ENCODE measurements around the gene TMEM81. TPM values are rescaled to one million over a fixed set of nuclear protein-coding genes. Genes with fewer than 3 reads are reported as not detected.

The TMEM81 gene
- total and polyA plus RNA-seq, 4 donors, result 1.5 to 2.6 (median 2.0) TPM

- 95 to 98% methylated on average over 12 of the region's 12 CpGs for WGBS, 2 donors
- no peaks in the 10 kb centered on the region for H3K27me3 ChIP-seq (ENCODE audit: control insufficient read depth in 3 of 3, insufficient read depth in 3 of 3, low read length in 2 of 3)
- TF ChIP-seq CTCF (IDR thresholded peaks at IDR 0.05; ENCODE audit: control extremely low read depth, extremely low read depth), result no peak
- H3K4me3 ChIP-seq, result no peak overlapping the region
- H3K9me3 ChIP-seq (ENCODE audit: control insufficient read depth in 4 of 4, insufficient read depth in 3 of 4, low read length in 3 of 4), result no peaks in the 10 kb centered on the region
- DNase-seq (no peak), ATAC-seq (ENCODE audit: insufficient read depth, low FRiP score) (no peak)
- H3K36me3 ChIP-seq (ENCODE audit: control insufficient read depth in 4 of 4, insufficient read depth in 4 of 4, low read length in 4 of 4), result no peaks in the 10 kb centered on the region
- peaks cover 0 to 4% (median 0%) of the 10 kb centered on the region in 5 donors for H3K4me1 ChIP-seq (ENCODE audit: control insufficient read depth in 5 of 5, insufficient read depth in 5 of 5, low read length in 5 of 5)
- H3K9ac ChIP-seq (ENCODE audit: insufficient read depth in 1 of 2, low read length in 2 of 2), result no peak overlapping the region
- no peak overlapping the region for H3K27ac ChIP-seq (ENCODE audit: low read depth in 1 of 2, low read length in 1 of 2)
Measured at GRCh38 chr1:205058853-205059252, 25.4 kb downstream of the TMEM81 start.

GRCh38 chr1:205057808-205058575, 26.3 kb downstream of the TMEM81 start:
- H3K9me3 ChIP-seq (ENCODE audit: control insufficient read depth in 4 of 4, insufficient read depth in 3 of 4, low read length in 3 of 4), result no peaks in the 10 kb centered on the region
- 89 to 92% methylated on average over 19 of the region's 19 CpGs for WGBS, 2 donors
- DNase-seq (no peak), ATAC-seq (ENCODE audit: insufficient read depth, low FRiP score) (no peak)
- no peak overlapping the region for H3K4me3 ChIP-seq
- H3K36me3 ChIP-seq (ENCODE audit: control insufficient read depth in 4 of 4, insufficient read depth in 4 of 4, low read length in 4 of 4), result no peaks in the 10 kb centered on the region
- no peak overlapping the region for H3K9ac ChIP-seq (ENCODE audit: insufficient read depth in 1 of 2, low read length in 2 of 2)
- H3K27me3 ChIP-seq (ENCODE audit: control insufficient read depth in 3 of 3, insufficient read depth in 3 of 3, low read length in 2 of 3), result peaks cover 0 to 4% (median 0%) of the 10 kb centered on the region in 3 donors
- peaks cover 0 to 4% (median 0%) of the 10 kb centered on the region in 5 donors for H3K4me1 ChIP-seq (ENCODE audit: control insufficient read depth in 5 of 5, insufficient read depth in 5 of 5, low read length in 5 of 5)
- no peak for TF ChIP-seq CTCF (IDR thresholded peaks at IDR 0.05; ENCODE audit: control extremely low read depth, extremely low read depth)
- no peak overlapping the region for H3K27ac ChIP-seq (ENCODE audit: low read depth in 1 of 2, low read length in 1 of 2)

GRCh38 chr1:205056956-205057568, 27.2 kb downstream of the TMEM81 start:
- H3K27ac ChIP-seq (ENCODE audit: low read depth in 1 of 2, low read length in 1 of 2), result no peak overlapping the region
- no peak for TF ChIP-seq CTCF (IDR thresholded peaks at IDR 0.05; ENCODE audit: control extremely low read depth, extremely low read depth)
- H3K4me3 ChIP-seq, result no peak overlapping the region
- ATAC-seq (ENCODE audit: insufficient read depth, low FRiP score), result no peak
- H3K9ac ChIP-seq (ENCODE audit: insufficient read depth in 1 of 2, low read length in 2 of 2), result no peak overlapping the region
- whole genome bisulfite sequencing, 2 donors, result 95% methylated on average over 6 of the region's 6 CpGs
- H3K9me3 ChIP-seq (ENCODE audit: control insufficient read depth in 4 of 4, insufficient read depth in 3 of 4, low read length in 3 of 4), result no peaks in the 10 kb centered on the region
- H3K36me3 ChIP-seq (ENCODE audit: control insufficient read depth in 4 of 4, insufficient read depth in 4 of 4, low read length in 4 of 4), result no peaks in the 10 kb centered on the region
- no peak for DNase-seq
- peaks cover 0 to 4% (median 0%) of the 10 kb centered on the region in 5 donors for H3K4me1 ChIP-seq (ENCODE audit: control insufficient read depth in 5 of 5, insufficient read depth in 5 of 5, low read length in 5 of 5)
- peaks cover 0 to 4% (median 0%) of the 10 kb centered on the region in 3 donors for H3K27me3 ChIP-seq (ENCODE audit: control insufficient read depth in 3 of 3, insufficient read depth in 3 of 3, low read length in 2 of 3)
